GM12878 (cell line): ENCODE data around the gene GLG1. TPM values are rescaled to one million over a fixed set of nuclear protein-coding genes. Genes with fewer than 3 reads are reported as not detected.

Experiments
- ATAC-seq: fragments of 200-7000 bp; cut with Tn5 transposase; 3 replicates; pipeline ENCODE4 v1.9.1; 2020; ENCODE audit warnings: mild to moderate bottlenecking, moderate library complexity
- BruUV-seq: library from RNA; stranded (reverse); fragments of 400-500 nt; replicated peaks from 2 replicates; lab custom pipeline; 2021; lab: Mats Ljungman, UMichigan
- CTCF ChIA-PET: fragments of 300-600 bp; sonication (Branson Sonifier 250); formaldehyde crosslinking; extraction: SDS; loops from one replicate; lab custom pipeline; 2021; ENCODE audit warnings: inconsistent platforms; lab: Yijun Ruan, JAX
- POLR2A ChIA-PET: fragments of 350-600 bp; formaldehyde crosslinking; extraction: SDS; loops from one replicate; lab custom pipeline; 2021; ENCODE audit warnings: inconsistent platforms; lab: Charles Lee
- RAD21 ChIA-PET: fragments of 300-600 bp; sonication (Branson Sonifier 250); formaldehyde crosslinking; loops from one replicate; lab custom pipeline; 2023; ENCODE audit warnings: antibody characterized with exemption; ENCODE audit not compliant: unreplicated experiment; lab: Charles Lee
- SMC1A ChIA-PET: fragments of 300-600 bp; sonication (Branson Sonifier 250); formaldehyde crosslinking; loops from one replicate; lab custom pipeline; 2023; ENCODE audit not compliant: unreplicated experiment, uncharacterized antibody; lab: Charles Lee
- DNase-seq: peaks from one replicate; pipeline ENCODE4 v3.0.0-alpha.2; 2011; ENCODE audit warnings: low read depth, low spot score
- FAIRE-seq: peaks from 3 replicates; lab custom pipeline; 2011; peaks lifted over from hg19 to GRCh38; lab: Jason Lieb, UNC
- H2AFZ ChIP-seq: 2 replicates; pipeline ENCODE4 v1.6.0; 2011; ENCODE audit warnings: low read depth, low read length, control low read depth; ENCODE audit not compliant: control insufficient read depth
- H3K27ac ChIP-seq: 2 replicates; pipeline ENCODE4 v1.5.1; 2011; ENCODE audit warnings: control low read depth; ENCODE audit not compliant: control insufficient read depth, insufficient read depth
- H3K27me3 ChIP-seq, 2 experiments: replicated peaks in 1 of 2; 2 replicates each; pipeline versions ENCODE4 v1.6.0 to v1.6.1; 2011; ENCODE audit warnings: low read length in 1 of 2; ENCODE audit not compliant: control insufficient read depth in 2 of 2, insufficient read depth in 2 of 2
- H3K36me3 ChIP-seq, 2 experiments: 2 replicates each; pipeline ENCODE4 v1.5.1; 2011; ENCODE audit warnings: low read length in 1 of 2; ENCODE audit not compliant: control insufficient read depth in 2 of 2, insufficient read depth in 2 of 2
- H3K4me1 ChIP-seq: 2 replicates; pipeline ENCODE4 v1.6.1; 2011; ENCODE audit warnings: mild to moderate bottlenecking, low read length, moderate library complexity, mixed read lengths; ENCODE audit not compliant: control insufficient read depth, insufficient read depth
- H3K4me2 ChIP-seq: 2 replicates; pipeline ENCODE4 v1.6.0; 2011; ENCODE audit warnings: control low read depth; ENCODE audit not compliant: control insufficient read depth, insufficient read depth
- H3K4me3 ChIP-seq: fragments of 200-600 bp; sonication (generic); 2 replicates; pipeline ENCODE4 v1.5.1; 2016
- H3K79me2 ChIP-seq: 2 replicates; pipeline ENCODE4 v1.6.0; 2011; ENCODE audit warnings: low read length; ENCODE audit not compliant: control insufficient read depth, insufficient read depth
- H3K9ac ChIP-seq: 2 replicates; pipeline ENCODE4 v1.8.0; 2011; ENCODE audit warnings: low read length, control low read depth, mixed read lengths; ENCODE audit not compliant: control insufficient read depth, insufficient read depth
- H3K9me3 ChIP-seq: replicated peaks from 3 replicates; pipeline ENCODE4 v1.5.1; 2011; ENCODE audit warnings: mild to moderate bottlenecking, low read length; ENCODE audit not compliant: control insufficient read depth, insufficient read depth
- H4K20me1 ChIP-seq: 2 replicates; pipeline ENCODE4 v1.6.0; 2011; ENCODE audit not compliant: control insufficient read depth, insufficient read depth
- ATF7 ChIP-seq: fragments of 450-650 bp; IDR thresholded peaks from 2 replicates; pipeline ENCODE4 v1.6.1; 2016; ENCODE audit warnings: low read depth, mild to moderate bottlenecking
- CREM ChIP-seq: IDR thresholded peaks from 2 replicates; pipeline ENCODE4 v1.6.1; 2014; ENCODE audit warnings: antibody characterized with exemption, low read depth
- GATAD2B ChIP-seq: fragments of 450-650 bp; conservative IDR thresholded peaks from 2 replicates; pipeline ENCODE4 v1.6.1; 2017; ENCODE audit warnings: low read depth, mild to moderate bottlenecking, moderate library complexity
- MTA3 ChIP-seq: IDR thresholded peaks from 2 replicates; pipeline ENCODE4 v1.6.1; 2012; ENCODE audit warnings: low read length, inconsistent platforms, borderline replicate concordance
- NFYA ChIP-seq: IDR thresholded peaks from 2 replicates; pipeline ENCODE4 v1.6.1; 2011; ENCODE audit warnings: low read depth, mild to moderate bottlenecking, low read length, improper control_type of control experiment, borderline replicate concordance
- POLR2AphosphoS2 ChIP-seq: IDR thresholded peaks from 2 replicates; pipeline ENCODE4 v1.6.1; 2011; ENCODE audit warnings: low read depth, mild to moderate bottlenecking, low read length, improper control_type of control experiment, moderate library complexity
- STAT3 ChIP-seq: IDR thresholded peaks from 2 replicates; pipeline ENCODE4 v1.6.1; 2011; ENCODE audit warnings: low read depth, low read length, improper control_type of control experiment
- TARDBP ChIP-seq: IDR thresholded peaks from 2 replicates; pipeline ENCODE4 v1.6.1; 2016; ENCODE audit warnings: borderline replicate concordance
- ZNF24 ChIP-seq: fragments of 450-650 bp; IDR thresholded peaks from 2 replicates; pipeline ENCODE4 v1.6.1; 2017; ENCODE audit warnings: antibody characterized with exemption, mild to moderate bottlenecking
- ZNF384 ChIP-seq: IDR thresholded peaks from 2 replicates; pipeline ENCODE4 v1.6.1; 2012; ENCODE audit warnings: low read depth, mild to moderate bottlenecking, low read length, improper control_type of control experiment, borderline replicate concordance
- WGBS: methylation state at CpG from one replicate; pipeline ENCODE4 v1.1.6; 2016; ENCODE audit warnings: low lambda C conversion rate; ENCODE audit not compliant: insufficient replicate concordance, insufficient coverage; ENCODE audit errors: missing lambda C conversion rate; 5-methylcytosine and 5-hydroxymethylcytosine counted together
- in situ Hi-C: fragments of 300-500 bp; cut with MboI; formaldehyde crosslinking; loops from 9 replicates; pipeline ENCODE4 v1.14.3; 2018; ENCODE audit warnings: mixed read lengths
- intact Hi-C: fragments of 100-400 bp; cut with micrococcal nuclease; formaldehyde crosslinking; loops from one replicate; pipeline ENCODE4 v1.14.2; 2022; ENCODE audit not compliant: unreplicated experiment
- polyA plus RNA-seq, 11 experiments: library from polyadenylated mRNA; depleted of rRNA in 4 of 11; unstranded in 6 of 11; stranded (reverse) in 5 of 11; fragments of >200 nt; fragmentation: Nextera tagmentation in 4 of 11; fragmentation: Illumina TruSeq in 1 of 11; extraction: Ambion mirVana in 4 of 11; extraction: Trizol in 1 of 11; gene quantifications; 1 replicate in 1 of 11; 2 replicates in 10 of 11; pipeline versions ENCODE4 v1.2.1 to v1.2.3, GENCODE V29; 2011 to 2016; ENCODE audit warnings: inconsistent platforms in 2 of 11, missing spikeins in 2 of 11, low read depth in 1 of 11
- total RNA-seq, 4 experiments: library from RNA; depleted of rRNA in 3 of 4; stranded (reverse); fragments of >200 nt in 3 of 4; fragmentation: Illumina TruSeq in 1 of 4; extraction: Trizol in 1 of 4; gene quantifications; 2 replicates each; pipeline versions ENCODE4 v1.2.1 to v1.2.3, GENCODE V29; 2013 to 2021
- TF ChIP-seq, protein P1 (sequence below): fragments of 450-650 bp; IDR thresholded peaks from 2 replicates; pipeline ENCODE4 v1.6.1; 2014; ENCODE audit warnings: mild to moderate bottlenecking
- TF ChIP-seq, protein P2 (sequence below): fragments of 150-350 bp; IDR thresholded peaks from 2 replicates; pipeline ENCODE4 v1.6.1; 2016; ENCODE audit warnings: low read depth, low read length
- TF ChIP-seq, protein P3 (sequence below): fragments of 450-650 bp; IDR thresholded peaks from 2 replicates; pipeline ENCODE4 v1.6.1; 2018; ENCODE audit warnings: mild to moderate bottlenecking, low read depth, moderate library complexity; ENCODE audit not compliant: partially characterized antibody
- TF ChIP-seq, protein P4 (sequence below): fragments of 450-650 bp; IDR thresholded peaks from 2 replicates; pipeline ENCODE4 v1.6.1; 2017; ENCODE audit warnings: borderline replicate concordance

GLG1 gene
- total and polyA plus RNA-seq, 10 of the 15 experiments (the other 5 are each of a cell fraction or from before 2014, with no cell fraction given), result 7.6 to 49.4 (median 28.2) TPM

DNA sequence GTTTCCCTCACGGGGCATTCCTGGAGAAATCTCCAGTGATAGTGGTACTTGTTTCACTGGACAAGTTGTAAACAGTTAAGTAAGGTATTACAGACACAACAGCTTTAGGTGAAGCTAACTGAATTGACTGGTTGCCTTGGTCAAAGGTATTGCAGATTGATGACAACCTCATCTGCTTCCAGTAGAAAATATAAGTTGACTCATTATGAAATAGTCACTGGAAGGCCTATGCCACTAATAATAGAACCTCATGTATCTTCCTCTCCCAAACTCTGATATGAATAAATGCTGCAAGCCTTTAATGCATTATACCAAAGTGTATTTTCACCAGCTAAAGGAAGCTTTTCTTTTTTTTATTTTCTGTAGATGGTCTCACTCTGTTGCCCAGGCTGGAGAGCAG, 44.8 kb downstream of the GLG1 start:
- RAD21 ChIA-PET, result interaction anchor here (1.0 to 1.1 kb wide), 2 partner anchors 11 to 105 kb away, joined by 3 read pairs; partner anchors contain the start of gene RFWD3
- no peak overlapping the region for H3K4me2 ChIP-seq
- H4K20me1 ChIP-seq, result no peaks in the 10 kb centered on the region
- SMC1A ChIA-PET, result interaction anchor here (0.8 to 1.1 kb wide), 2 partner anchors 11 to 61 kb away, joined by 3 read pairs; no protein-coding TSS in a partner anchor
- H3K9ac ChIP-seq, result no peak overlapping the region
- POLR2A ChIA-PET, result interaction anchor here (0.6 to 1.5 kb wide), 3 partner anchors 13 to 260 kb away, joined by 3 to 4 read pairs (median 3); no protein-coding TSS in a partner anchor
- WGBS, result 100% methylated on average over 1 of the region's 1 CpG
- ATAC-seq, result no peak
- H3K4me3 ChIP-seq, result no peak overlapping the region
- no peak overlapping the region for H2AFZ ChIP-seq
- H3K27ac ChIP-seq, result no peak overlapping the region
- no peak for TF ChIP-seq TARDBP
- TF ChIP-seq, protein P1, sequence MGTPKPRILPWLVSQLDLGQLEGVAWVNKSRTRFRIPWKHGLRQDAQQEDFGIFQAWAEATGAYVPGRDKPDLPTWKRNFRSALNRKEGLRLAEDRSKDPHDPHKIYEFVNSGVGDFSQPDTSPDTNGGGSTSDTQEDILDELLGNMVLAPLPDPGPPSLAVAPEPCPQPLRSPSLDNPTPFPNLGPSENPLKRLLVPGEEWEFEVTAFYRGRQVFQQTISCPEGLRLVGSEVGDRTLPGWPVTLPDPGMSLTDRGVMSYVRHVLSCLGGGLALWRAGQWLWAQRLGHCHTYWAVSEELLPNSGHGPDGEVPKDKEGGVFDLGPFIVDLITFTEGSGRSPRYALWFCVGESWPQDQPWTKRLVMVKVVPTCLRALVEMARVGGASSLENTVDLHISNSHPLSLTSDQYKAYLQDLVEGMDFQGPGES, result no peak
- no peak for TF ChIP-seq NFYA
- TF ChIP-seq ZNF384, result no peak
- TF ChIP-seq CREM, result no peak
- no peak for TF ChIP-seq GATAD2B
- no peak for TF ChIP-seq ZNF24
- TF ChIP-seq POLR2AphosphoS2, result no peak
- no peak for TF ChIP-seq STAT3
- no peak for TF ChIP-seq ATF7
- TF ChIP-seq, protein P2, sequence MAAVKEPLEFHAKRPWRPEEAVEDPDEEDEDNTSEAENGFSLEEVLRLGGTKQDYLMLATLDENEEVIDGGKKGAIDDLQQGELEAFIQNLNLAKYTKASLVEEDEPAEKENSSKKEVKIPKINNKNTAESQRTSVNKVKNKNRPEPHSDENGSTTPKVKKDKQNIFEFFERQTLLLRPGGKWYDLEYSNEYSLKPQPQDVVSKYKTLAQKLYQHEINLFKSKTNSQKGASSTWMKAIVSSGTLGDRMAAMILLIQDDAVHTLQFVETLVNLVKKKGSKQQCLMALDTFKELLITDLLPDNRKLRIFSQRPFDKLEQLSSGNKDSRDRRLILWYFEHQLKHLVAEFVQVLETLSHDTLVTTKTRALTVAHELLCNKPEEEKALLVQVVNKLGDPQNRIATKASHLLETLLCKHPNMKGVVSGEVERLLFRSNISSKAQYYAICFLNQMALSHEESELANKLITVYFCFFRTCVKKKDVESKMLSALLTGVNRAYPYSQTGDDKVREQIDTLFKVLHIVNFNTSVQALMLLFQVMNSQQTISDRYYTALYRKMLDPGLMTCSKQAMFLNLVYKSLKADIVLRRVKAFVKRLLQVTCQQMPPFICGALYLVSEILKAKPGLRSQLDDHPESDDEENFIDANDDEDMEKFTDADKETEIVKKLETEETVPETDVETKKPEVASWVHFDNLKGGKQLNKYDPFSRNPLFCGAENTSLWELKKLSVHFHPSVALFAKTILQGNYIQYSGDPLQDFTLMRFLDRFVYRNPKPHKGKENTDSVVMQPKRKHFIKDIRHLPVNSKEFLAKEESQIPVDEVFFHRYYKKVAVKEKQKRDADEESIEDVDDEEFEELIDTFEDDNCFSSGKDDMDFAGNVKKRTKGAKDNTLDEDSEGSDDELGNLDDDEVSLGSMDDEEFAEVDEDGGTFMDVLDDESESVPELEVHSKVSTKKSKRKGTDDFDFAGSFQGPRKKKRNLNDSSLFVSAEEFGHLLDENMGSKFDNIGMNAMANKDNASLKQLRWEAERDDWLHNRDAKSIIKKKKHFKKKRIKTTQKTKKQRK, result no peak
- TF ChIP-seq, protein P3, sequence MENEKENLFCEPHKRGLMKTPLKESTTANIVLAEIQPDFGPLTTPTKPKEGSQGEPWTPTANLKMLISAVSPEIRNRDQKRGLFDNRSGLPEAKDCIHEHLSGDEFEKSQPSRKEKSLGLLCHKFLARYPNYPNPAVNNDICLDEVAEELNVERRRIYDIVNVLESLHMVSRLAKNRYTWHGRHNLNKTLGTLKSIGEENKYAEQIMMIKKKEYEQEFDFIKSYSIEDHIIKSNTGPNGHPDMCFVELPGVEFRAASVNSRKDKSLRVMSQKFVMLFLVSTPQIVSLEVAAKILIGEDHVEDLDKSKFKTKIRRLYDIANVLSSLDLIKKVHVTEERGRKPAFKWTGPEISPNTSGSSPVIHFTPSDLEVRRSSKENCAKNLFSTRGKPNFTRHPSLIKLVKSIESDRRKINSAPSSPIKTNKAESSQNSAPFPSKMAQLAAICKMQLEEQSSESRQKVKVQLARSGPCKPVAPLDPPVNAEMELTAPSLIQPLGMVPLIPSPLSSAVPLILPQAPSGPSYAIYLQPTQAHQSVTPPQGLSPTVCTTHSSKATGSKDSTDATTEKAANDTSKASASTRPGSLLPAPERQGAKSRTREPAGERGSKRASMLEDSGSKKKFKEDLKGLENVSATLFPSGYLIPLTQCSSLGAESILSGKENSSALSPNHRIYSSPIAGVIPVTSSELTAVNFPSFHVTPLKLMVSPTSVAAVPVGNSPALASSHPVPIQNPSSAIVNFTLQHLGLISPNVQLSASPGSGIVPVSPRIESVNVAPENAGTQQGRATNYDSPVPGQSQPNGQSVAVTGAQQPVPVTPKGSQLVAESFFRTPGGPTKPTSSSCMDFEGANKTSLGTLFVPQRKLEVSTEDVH, result no peak
- TF ChIP-seq, protein P4, sequence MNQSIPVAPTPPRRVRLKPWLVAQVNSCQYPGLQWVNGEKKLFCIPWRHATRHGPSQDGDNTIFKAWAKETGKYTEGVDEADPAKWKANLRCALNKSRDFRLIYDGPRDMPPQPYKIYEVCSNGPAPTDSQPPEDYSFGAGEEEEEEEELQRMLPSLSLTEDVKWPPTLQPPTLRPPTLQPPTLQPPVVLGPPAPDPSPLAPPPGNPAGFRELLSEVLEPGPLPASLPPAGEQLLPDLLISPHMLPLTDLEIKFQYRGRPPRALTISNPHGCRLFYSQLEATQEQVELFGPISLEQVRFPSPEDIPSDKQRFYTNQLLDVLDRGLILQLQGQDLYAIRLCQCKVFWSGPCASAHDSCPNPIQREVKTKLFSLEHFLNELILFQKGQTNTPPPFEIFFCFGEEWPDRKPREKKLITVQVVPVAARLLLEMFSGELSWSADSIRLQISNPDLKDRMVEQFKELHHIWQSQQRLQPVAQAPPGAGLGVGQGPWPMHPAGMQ, result no peak
- no peak for TF ChIP-seq MTA3
- FAIRE-seq, result no peak
- DNase-seq, result no peak
- CTCF ChIA-PET, result interaction anchor here (1.1 kb wide), 1 partner anchor 12 kb away, joined by 3 read pairs; no protein-coding TSS in a partner anchor
- in situ Hi-C loops, result no loop called here
- intact Hi-C loops, result no loop called here
- no peaks in the 10 kb centered on the region for H3K9me3 ChIP-seq
- peaks cover 7% of the 10 kb centered on the region for H3K4me1 ChIP-seq
- no TSS peak for BruUV-seq
- H3K36me3 ChIP-seq, result peaks cover 0 to 3% of the 10 kb centered on the region in 2 experiments; a peak in 1 of 4 replicates
- H3K27me3 ChIP-seq, result no peaks in the 10 kb centered on the region
- H3K79me2 ChIP-seq, result peaks cover 26% of the 10 kb centered on the region
